A673 (cell line): ENCODE results near the gene CDK5RAP3. TPM values are rescaled to one million over a fixed set of nuclear protein-coding genes. Genes with fewer than 3 reads are reported as not detected.

ENCODE experiments used
- BruUV-seq: library from RNA; stranded (reverse); fragments of 400-500 nt; replicated peaks from 2 replicates; lab custom pipeline; 2021; lab: Mats Ljungman, UMichigan
- CTCF ChIA-PET: fragments of 300-600 bp; sonication (Branson Sonifier 250); formaldehyde crosslinking; loops from one replicate; lab custom pipeline; 2022; ENCODE audit warnings: antibody characterized with exemption; lab: Charles Lee
- POLR2A ChIA-PET: fragments of 300-600 bp; sonication (Branson Sonifier 250); formaldehyde crosslinking; loops from one replicate; lab custom pipeline; 2022; ENCODE audit warnings: antibody characterized with exemption; ENCODE audit not compliant: low non-redundant PET; lab: Charles Lee
- DNase-seq: peaks from one replicate; pipeline ENCODE4 v3.0.0-alpha.2; 2015; ENCODE audit warnings: low spot score
- H3K27ac ChIP-seq: fragments of 200-600 bp; sonication (generic); 2 replicates; pipeline ENCODE4 v1.5.1; 2016; ENCODE audit warnings: mixed run types, low read depth, mild to moderate bottlenecking, mixed read lengths, antibody characterized with exemption, low read length; ENCODE audit not compliant: poor library complexity, severe bottlenecking
- H3K27me3 ChIP-seq: fragments of 200-600 bp; sonication (generic); replicated peaks from 2 replicates; pipeline ENCODE4 v1.6.1; 2017; ENCODE audit warnings: mixed run types, low read depth, mild to moderate bottlenecking, mixed read lengths, antibody characterized with exemption, low read length; ENCODE audit not compliant: insufficient read depth, poor library complexity
- H3K36me3 ChIP-seq: fragments of 200-600 bp; sonication (generic); 2 replicates; pipeline ENCODE4 v1.6.1; 2016; ENCODE audit warnings: mixed run types, mild to moderate bottlenecking, mixed read lengths, antibody characterized with exemption, low read length; ENCODE audit not compliant: insufficient read depth, poor library complexity, severe bottlenecking
- H3K4me1 ChIP-seq: fragments of 200-600 bp; sonication (generic); 2 replicates; pipeline ENCODE4 v1.6.1; 2017; ENCODE audit warnings: mixed run types, mild to moderate bottlenecking, mixed read lengths, antibody characterized with exemption, low read length; ENCODE audit not compliant: insufficient read depth, poor library complexity, severe bottlenecking
- H3K4me3 ChIP-seq: fragments of 200-600 bp; sonication (generic); 2 replicates; pipeline ENCODE4 v1.5.1; 2016; ENCODE audit warnings: low read depth, mixed run types, mild to moderate bottlenecking, mixed read lengths, low read length; ENCODE audit not compliant: poor library complexity, severe bottlenecking
- H3K9me3 ChIP-seq: fragments of 200-600 bp; sonication (generic); 2 replicates; pipeline ENCODE4 v1.6.1; 2016; ENCODE audit warnings: mixed run types, low read depth, mild to moderate bottlenecking, mixed read lengths, antibody characterized with exemption, low read length; ENCODE audit not compliant: poor library complexity, severe bottlenecking
- EZH2 ChIP-seq: fragments of 200-600 bp; sonication (generic); IDR thresholded peaks from 2 replicates; pipeline ENCODE4 v1.6.1; 2017; ENCODE audit warnings: borderline replicate concordance, low read depth, mild to moderate bottlenecking, mixed read lengths, antibody characterized with exemption, low read length; ENCODE audit not compliant: poor library complexity, severe bottlenecking
- intact Hi-C: fragments of 100-400 bp; cut with micrococcal nuclease; formaldehyde crosslinking; loops from one replicate; pipeline ENCODE4 v1.10.0; 2022; ENCODE audit not compliant: unreplicated experiment
- total RNA-seq: library from RNA; stranded (reverse); gene quantifications from 2 replicates; pipeline ENCODE4 v1.2.3, GENCODE V29; 2021
- TF ChIP-seq, protein P1 (sequence below): fragments of 300-800, 200-600 bp; sonication (generic); conservative IDR thresholded peaks from 2 replicates; pipeline ENCODE4 v1.5.1; 2017; ENCODE audit warnings: low read depth, mild to moderate bottlenecking, antibody characterized with exemption, low read length, moderate library complexity, mixed read lengths

Gene CDK5RAP3
- total RNA-seq, 1 experiment from 2014 or later: 172 TPM

DNA sequence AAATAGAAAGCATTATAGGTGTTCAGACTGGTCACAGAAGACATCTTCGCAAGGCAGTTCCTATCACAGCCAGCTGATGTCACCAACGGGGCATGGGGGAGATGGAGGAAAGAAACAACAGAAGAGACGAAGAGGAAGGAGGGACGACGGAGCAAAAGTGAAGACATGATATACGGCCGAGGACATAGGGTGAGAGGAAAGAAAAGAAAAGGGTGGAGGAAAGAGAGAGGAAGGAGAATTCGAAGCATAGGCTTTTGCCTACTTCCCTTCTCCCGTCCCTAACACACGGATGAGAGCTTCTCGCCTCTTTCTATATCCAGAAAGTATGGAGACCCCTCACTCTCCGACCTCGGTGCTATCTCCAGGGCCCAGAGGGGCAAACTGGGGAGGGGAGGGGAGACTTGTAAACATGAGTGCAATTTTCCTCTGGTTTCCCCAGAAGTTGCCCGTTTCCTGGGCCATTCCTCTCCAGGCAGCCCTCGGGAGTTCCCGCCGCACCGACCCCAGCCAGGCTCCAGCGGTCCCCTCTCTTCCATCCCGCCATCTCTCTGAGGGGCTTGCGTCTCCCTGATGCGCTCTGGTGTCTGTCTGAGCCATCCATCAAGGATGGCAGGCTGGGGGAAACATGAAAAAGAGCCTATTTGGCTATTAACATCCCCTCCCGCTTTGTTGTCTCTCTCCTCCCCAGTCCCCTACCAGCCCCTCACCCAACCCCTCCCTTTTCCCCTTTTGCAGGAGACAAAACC is 40.7 kb downstream of the CDK5RAP3 start:
- peak; percentile 88 for DNase-seq
- peak overlapping the region; percentile 42 for H3K4me3 ChIP-seq
- no peaks in the 10 kb centered on the region for H3K9me3 ChIP-seq
- ChIA-PET CTCF (interaction anchor here (0.6 to 2.3 kb wide), 4 partner anchors 8 to 41 kb away, joined by 5 to 12 read pairs (median 8); partner anchors contain the start of gene CDK5RAP3), POLR2A (interaction anchor here (0.6 to 1.0 kb wide), 2 partner anchors 9 to 44 kb away, joined by 3 to 14 read pairs; no protein-coding TSS in a partner anchor)
- no peak for TF ChIP-seq EZH2
- TF ChIP-seq, protein P1, sequence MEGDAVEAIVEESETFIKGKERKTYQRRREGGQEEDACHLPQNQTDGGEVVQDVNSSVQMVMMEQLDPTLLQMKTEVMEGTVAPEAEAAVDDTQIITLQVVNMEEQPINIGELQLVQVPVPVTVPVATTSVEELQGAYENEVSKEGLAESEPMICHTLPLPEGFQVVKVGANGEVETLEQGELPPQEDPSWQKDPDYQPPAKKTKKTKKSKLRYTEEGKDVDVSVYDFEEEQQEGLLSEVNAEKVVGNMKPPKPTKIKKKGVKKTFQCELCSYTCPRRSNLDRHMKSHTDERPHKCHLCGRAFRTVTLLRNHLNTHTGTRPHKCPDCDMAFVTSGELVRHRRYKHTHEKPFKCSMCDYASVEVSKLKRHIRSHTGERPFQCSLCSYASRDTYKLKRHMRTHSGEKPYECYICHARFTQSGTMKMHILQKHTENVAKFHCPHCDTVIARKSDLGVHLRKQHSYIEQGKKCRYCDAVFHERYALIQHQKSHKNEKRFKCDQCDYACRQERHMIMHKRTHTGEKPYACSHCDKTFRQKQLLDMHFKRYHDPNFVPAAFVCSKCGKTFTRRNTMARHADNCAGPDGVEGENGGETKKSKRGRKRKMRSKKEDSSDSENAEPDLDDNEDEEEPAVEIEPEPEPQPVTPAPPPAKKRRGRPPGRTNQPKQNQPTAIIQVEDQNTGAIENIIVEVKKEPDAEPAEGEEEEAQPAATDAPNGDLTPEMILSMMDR: peak; percentile 81
- intact Hi-C loops: no loop called here
- H3K27me3 ChIP-seq: no peaks in the 10 kb centered on the region
- H3K27ac ChIP-seq: peak overlapping the region; percentile 71
- no TSS peak for BruUV-seq
- H3K36me3 ChIP-seq: no peaks in the 10 kb centered on the region
- H3K4me1 ChIP-seq: peaks cover 54% of the 10 kb centered on the region

DNA sequence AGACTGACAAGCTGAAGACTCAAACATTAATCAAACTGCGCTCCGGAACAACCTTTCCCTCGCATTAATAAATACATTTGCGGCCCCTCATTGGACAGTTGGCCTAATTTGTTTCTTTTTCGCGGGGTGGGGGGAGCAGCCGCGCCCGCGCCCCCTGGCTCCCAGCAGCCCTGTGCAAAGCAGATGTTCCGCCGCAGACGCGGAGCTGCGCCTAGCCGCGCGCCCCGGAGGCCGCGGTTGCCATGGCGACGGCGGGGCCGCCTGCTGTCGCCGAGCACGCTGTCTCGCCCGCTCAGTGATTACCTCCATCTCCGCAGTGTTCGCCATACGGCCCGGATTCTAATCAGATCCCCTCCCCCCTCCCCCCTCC is 41.2 kb downstream of the CDK5RAP3 start:
- Histone ChIP-seq H3K4me1 (peaks cover 56% of the 10 kb centered on the region), H3K36me3 (no peaks in the 10 kb centered on the region), H3K9me3 (no peaks in the 10 kb centered on the region), H3K27ac (peak overlapping the region; percentile 71), H3K27me3 (no peaks in the 10 kb centered on the region), H3K4me3 (peak overlapping the region; percentile 42)
- ChIA-PET POLR2A (interaction anchor here (0.6 to 1.0 kb wide), 2 partner anchors 10 to 43 kb away, joined by 3 to 14 read pairs; no protein-coding TSS in a partner anchor), CTCF (interaction anchor here (0.6 to 2.3 kb wide), 5 partner anchors 8 to 41 kb away, joined by 3 to 12 read pairs (median 7); partner anchors contain the start of gene CDK5RAP3)
- intact Hi-C loops: no loop called here
- DNase-seq: peak; percentile 88
- BruUV-seq: no TSS peak
- TF ChIP-seq EZH2: no peak
- TF ChIP-seq, protein P1: 0 out of 2 replicates have a peak, but pooled peaks have one; percentile 20

DNA sequence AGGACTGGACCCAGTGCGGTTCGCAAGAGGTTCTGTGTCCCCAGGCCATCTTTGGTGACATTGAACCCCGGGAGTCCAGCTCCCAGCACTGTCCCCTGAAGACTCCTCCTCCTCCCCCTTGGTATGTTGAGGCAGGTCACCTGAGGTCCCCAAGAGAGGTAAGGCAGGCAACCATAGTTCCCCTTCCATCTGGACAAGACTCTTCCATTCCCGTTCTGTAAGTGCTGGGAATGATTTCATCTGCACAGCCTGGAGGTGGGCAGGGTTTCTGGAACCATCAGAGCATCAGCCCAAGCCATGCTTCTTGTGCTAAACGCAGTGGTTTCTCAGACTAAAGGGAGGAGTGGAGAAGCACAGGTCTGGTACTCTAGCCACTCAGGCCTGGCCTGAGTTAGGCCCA is 41.7 kb downstream of the CDK5RAP3 start:
- POLR2A ChIA-PET: interaction anchor here (0.6 to 1.0 kb wide), 2 partner anchors 11 to 43 kb away, joined by 3 to 14 read pairs; no protein-coding TSS in a partner anchor
- DNase-seq: no peak

More for the DNA sequence above, 41.7 kb downstream of the CDK5RAP3 start:
- no peaks in the 10 kb centered on the region for H3K9me3 ChIP-seq
- CTCF ChIA-PET: interaction anchor here (0.6 to 2.3 kb wide), 5 partner anchors 7 to 42 kb away, joined by 3 to 12 read pairs (median 7); partner anchors contain the start of gene CDK5RAP3
- H3K27me3 ChIP-seq: no peaks in the 10 kb centered on the region
- H3K4me3 ChIP-seq: no peak overlapping the region
- peaks cover 62% of the 10 kb centered on the region for H3K4me1 ChIP-seq
- H3K27ac ChIP-seq: peak overlapping the region; percentile 83
- TF ChIP-seq, protein P1: no peak
- TF ChIP-seq EZH2: no peak
- no peaks in the 10 kb centered on the region for H3K36me3 ChIP-seq
- BruUV-seq: no TSS peak
- intact Hi-C loops: no loop called here
